GM10266 (cell line): ENCODE measurements around the gene SORBS1.

Experiments used
- DNase-seq: peaks from one replicate; pipeline ENCODE4 v3.0.0; 2012; ENCODE audit errors: extremely low spot score
- CTCF ChIP-seq: IDR thresholded peaks from 2 replicates; pipeline ENCODE4 v1.5.1; 2012; ENCODE audit warnings: mild to moderate bottlenecking, low read depth; ENCODE audit not compliant: control insufficient read depth, insufficient read depth; ENCODE audit errors: missing control alignments

The SORBS1 gene

GRCh38 chr10:95303535-95303934 lies 257.6 kb downstream of the SORBS1 start:
- TF ChIP-seq CTCF: no peak
- DNase-seq: no peak

- DNase-seq: no peak
- no peak for TF ChIP-seq CTCF
Observed at GRCh38 chr10:95300022-95300539, 261.1 kb downstream of the SORBS1 start.

- peak; percentile 51 for DNase-seq
- TF ChIP-seq CTCF: no peak
Observed at GRCh38 chr10:95297402-95297801, 263.8 kb downstream of the SORBS1 start.

- no peak for TF ChIP-seq CTCF
Observed at GRCh38 chr10:95296764-95297163, 264.4 kb downstream of the SORBS1 start.

GRCh38 chr10:95295031-95295755 lies 266.0 kb downstream of the SORBS1 start:
- DNase-seq: peak; percentile 82
- TF ChIP-seq CTCF: no peak

More at GRCh38 chr10:95296764-95297163, 264.4 kb downstream of the SORBS1 start:
- DNase-seq: no peak

GRCh38 chr10:95293631-95294030 lies 267.5 kb downstream of the SORBS1 start:
- no peak for TF ChIP-seq CTCF
- DNase-seq: no peak

- DNase-seq: no peak
- no peak for TF ChIP-seq CTCF
Observed at GRCh38 chr10:95291365-95292039, 269.7 kb downstream of the SORBS1 start.
